Testis (tissue), 2 donors: ENCODE data around the gene EEFSEC.

Source experiments
- CTCF ChIP-seq, 3 experiments: fragments of 450-650 bp in 2 of 3; fragments of 200-600 bp in 1 of 3; sonication (generic) in 1 of 3; IDR thresholded peaks; one replicate each; pipeline ENCODE4 v1.5.1; 2016 to 2019; ENCODE audit warnings: antibody characterized with exemption in 3 of 3, mild to moderate bottlenecking in 2 of 3, moderate library complexity in 1 of 3
- POLR2A ChIP-seq: fragments of 450-650 bp; IDR thresholded peaks from one replicate; pipeline ENCODE4 v1.6.1; 2017; ENCODE audit warnings: antibody characterized with exemption, mild to moderate bottlenecking, moderate library complexity

GRCh38 chr3:128263946-128264345 is 110.7 kb downstream of the EEFSEC start:
- TF ChIP-seq CTCF (IDR thresholded peaks at IDR 0.05): no peak
- no peak for TF ChIP-seq POLR2A
